Omental fat pad (tissue), 4 donors: ENCODE data around the gene CCND1. TPM values are rescaled to one million over a fixed set of nuclear protein-coding genes. Genes with fewer than 3 reads are reported as not detected.

Experiments used
- ATAC-seq: fragments of 150-250 bp; one replicate; pipeline ENCODE4 v1.9.1; 2016; ENCODE audit warnings: mild to moderate bottlenecking, moderate library complexity; ENCODE audit not compliant: low FRiP score
- DNase-seq: peaks from one replicate; pipeline ENCODE4 v3.0.0-alpha.2; 2019; ENCODE audit warnings: low spot score
- CTCF ChIP-seq, 3 donors: fragments of 450-650 bp; IDR thresholded peaks; one replicate each; pipeline ENCODE4 v1.5.1; 2016 to 2017; ENCODE audit warnings: antibody characterized with exemption in 3 of 3, mild to moderate bottlenecking in 3 of 3, moderate library complexity in 2 of 3
- total RNA-seq, 4 donors: library from RNA; depleted of rRNA; stranded (reverse); fragments of >200 nt; gene quantifications; one replicate each; pipeline ENCODE4 v1.1.0, GENCODE V29; 2016

The CCND1 gene
- total RNA-seq, 4 donors from 2014 or later, result 40.3 to 216 (median 58.2) TPM

DNA sequence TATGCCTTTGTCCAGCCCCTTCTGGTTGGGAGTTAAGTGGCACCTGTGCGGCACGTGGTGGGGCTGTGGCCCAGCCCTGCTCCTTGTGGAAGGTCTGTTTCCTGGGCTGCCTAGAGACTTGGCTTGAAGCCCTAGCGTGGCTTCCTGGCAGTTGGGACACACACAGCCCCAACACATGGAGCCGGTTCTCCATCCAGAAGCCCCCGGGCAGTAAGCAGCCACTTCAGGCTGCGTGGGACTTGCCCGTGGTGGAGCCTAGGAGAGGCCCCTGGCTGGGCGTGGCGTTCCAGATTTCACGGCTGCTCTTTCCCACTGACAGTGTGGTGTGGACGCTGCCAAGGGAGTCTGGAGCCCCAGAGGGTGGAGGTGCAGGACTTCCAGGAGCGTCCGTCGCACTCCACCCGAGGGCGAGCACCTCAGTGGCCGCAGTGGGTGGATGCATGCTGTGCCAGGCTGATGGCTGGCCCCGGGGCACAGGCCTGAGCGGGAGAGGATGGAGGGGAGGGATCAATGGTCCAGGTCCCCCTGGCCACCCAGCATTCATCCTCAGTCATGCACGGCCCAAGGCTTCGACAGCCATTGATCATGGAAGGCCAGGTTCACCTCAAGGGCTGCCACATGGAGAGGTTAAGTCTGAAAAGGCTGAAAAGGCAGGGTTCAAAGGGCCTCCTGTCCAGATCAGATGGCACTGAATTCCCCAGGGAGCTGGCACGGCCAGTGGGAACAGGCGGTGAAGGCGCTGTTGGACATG lies 9.3 kb downstream of the CCND1 start:
- ATAC-seq, result no peak
- no peak for TF ChIP-seq CTCF (IDR thresholded peaks at IDR 0.05)

GRCh38 chr11:69650832-69651344 lies 9.9 kb downstream of the CCND1 start:
- no peak for TF ChIP-seq CTCF (IDR thresholded peaks at IDR 0.05)
- ATAC-seq, result no peak
- no peak for DNase-seq

More for the DNA sequence above, 9.3 kb downstream of the CCND1 start:
- DNase-seq, result no peak

- DNase-seq (no peak), ATAC-seq (no peak)
- no peak for TF ChIP-seq CTCF (IDR thresholded peaks at IDR 0.05)
Observed at GRCh38 chr11:69651834-69652620, 11.1 kb downstream of the CCND1 start.

GRCh38 chr11:69652999-69653398 lies 12.0 kb downstream of the CCND1 start:
- ATAC-seq, result no peak
- no peak for DNase-seq

GRCh38 chr11:69653406-69653960 lies 12.5 kb downstream of the CCND1 start:
- no peak for ATAC-seq
- DNase-seq, result no peak
- TF ChIP-seq CTCF (IDR thresholded peaks at IDR 0.05), result no peak

More at GRCh38 chr11:69652999-69653398, 12.0 kb downstream of the CCND1 start:
- TF ChIP-seq CTCF (IDR thresholded peaks at IDR 0.05), result no peak

DNA sequence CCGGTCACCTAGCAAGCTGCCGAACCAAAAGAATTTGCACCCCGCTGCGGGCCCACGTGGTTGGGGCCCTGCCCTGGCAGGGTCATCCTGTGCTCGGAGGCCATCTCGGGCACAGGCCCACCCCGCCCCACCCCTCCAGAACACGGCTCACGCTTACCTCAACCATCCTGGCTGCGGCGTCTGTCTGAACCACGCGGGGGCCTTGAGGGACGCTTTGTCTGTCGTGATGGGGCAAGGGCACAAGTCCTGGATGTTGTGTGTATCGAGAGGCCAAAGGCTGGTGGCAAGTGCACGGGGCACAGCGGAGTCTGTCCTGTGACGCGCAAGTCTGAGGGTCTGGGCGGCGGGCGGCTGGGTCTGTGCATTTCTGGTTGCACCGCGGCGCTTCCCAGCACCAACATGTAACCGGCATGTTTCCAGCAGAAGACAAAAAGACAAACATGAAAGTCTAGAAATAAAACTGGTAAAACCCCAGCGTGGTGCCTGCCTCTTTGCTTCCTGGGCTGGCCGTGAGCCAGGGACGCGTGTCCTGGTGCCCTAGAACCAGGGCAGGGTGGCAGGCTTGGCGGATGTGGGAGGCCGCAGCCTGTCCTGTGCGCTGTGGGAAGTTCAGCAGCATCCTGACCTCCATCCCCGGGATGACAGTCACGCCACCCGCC lies 13.2 kb downstream of the CCND1 start:
- ATAC-seq (no peak), DNase-seq (no peak)
- no peak for TF ChIP-seq CTCF (IDR thresholded peaks at IDR 0.05)
